22Rv1 (cell line): ENCODE data around the gene ADGRB3.

ENCODE experiments used
- CTCF ChIP-seq: fragments of 450-650 bp; IDR thresholded peaks from 2 replicates; pipeline ENCODE4 v1.5.1; 2017; ENCODE audit warnings: mild to moderate bottlenecking
- ZFX ChIP-seq: fragments of 450-650 bp; IDR thresholded peaks from 2 replicates; pipeline ENCODE4 v1.6.1; 2017; ENCODE audit warnings: antibody characterized with exemption, borderline replicate concordance

DNA sequence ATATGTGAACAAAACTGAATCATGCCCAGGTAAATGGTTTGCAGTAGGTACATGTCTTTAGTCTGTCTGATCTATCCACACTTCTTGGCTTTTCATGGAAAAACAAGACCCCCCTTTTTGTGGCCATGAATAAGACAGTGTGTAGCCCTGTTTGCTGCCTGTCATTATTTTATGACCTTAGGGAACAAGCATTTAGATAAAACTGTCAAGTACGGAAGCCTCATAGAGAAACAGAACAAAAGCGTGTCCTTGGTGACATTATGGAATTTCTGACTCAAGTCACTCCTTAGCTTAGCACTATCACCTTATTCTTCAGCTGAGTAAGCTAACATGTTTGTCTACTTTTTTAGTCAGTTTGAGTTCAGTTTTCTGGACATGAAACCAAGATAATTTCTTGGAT is 476.2 kb downstream of the ADGRB3 start:
- no peak for TF ChIP-seq CTCF
- TF ChIP-seq ZFX = no peak
